Stimulated activated naive B cell treated with anti-CD40 and anti-IgM and Interleukin-4, amounts not matched to agents 10 μg/mL and 1 μg/mL and 100 μg/mL, for 72 hours (primary cell): ENCODE results near the gene XPNPEP1.

Experiments used
- ATAC-seq, 2 donors: fragments of 150-1000 bp; cut with Tn5 transposase; replicated peaks; 2 replicates each; pipeline ENCODE4 v1.10.0; 2021; ENCODE audit warnings: moderate library complexity in 1 of 2
- DNase-seq: peaks from one replicate; pipeline ENCODE4 v3.0.0; 2021
- H3K27ac Mint-ChIP-seq: one replicate; pipeline ENCODE4 v1.8.0; 2022; ENCODE audit warnings: mild to moderate bottlenecking, mixed read lengths
- H3K27me3 Mint-ChIP-seq, 2 donors: one replicate each; pipeline ENCODE4 v1.8.0; 2022; ENCODE audit warnings: mixed read lengths in 2 of 2
- H3K36me3 Mint-ChIP-seq, 2 donors: one replicate each; pipeline ENCODE4 v1.8.0; 2022; ENCODE audit warnings: mixed read lengths in 2 of 2, mild to moderate bottlenecking in 1 of 2
- H3K4me1 Mint-ChIP-seq, 2 donors: one replicate each; pipeline ENCODE4 v1.8.0; 2022; ENCODE audit warnings: mixed read lengths in 2 of 2, mild to moderate bottlenecking in 1 of 2
- H3K4me3 Mint-ChIP-seq, 2 donors: one replicate each; pipeline ENCODE4 v1.8.0; 2022; ENCODE audit warnings: mild to moderate bottlenecking in 2 of 2, mixed read lengths in 2 of 2, moderate library complexity in 1 of 2
- H3K9me3 Mint-ChIP-seq, 2 donors: one replicate each; pipeline ENCODE4 v1.8.0; 2022; ENCODE audit warnings: mixed read lengths in 2 of 2, mild to moderate bottlenecking in 1 of 2

XPNPEP1 gene

GRCh38 chr10:109959259-109960145 lies 36.2 kb upstream of the XPNPEP1 start:
- ATAC-seq = no peak
- Mint-ChIP-seq H3K4me1 (peaks cover 9 to 11% of the 10 kb centered on the region in 2 donors), H3K9me3 (no peaks in the 10 kb centered on the region), H3K36me3 (no peaks in the 10 kb centered on the region), H3K4me3 (no peak overlapping the region), H3K27ac (no peak overlapping the region), H3K27me3 (no peaks in the 10 kb centered on the region)
- no peak for DNase-seq

GRCh38 chr10:109958059-109958458 lies 34.7 kb upstream of the XPNPEP1 start:
- Mint-ChIP-seq H3K9me3 (no peaks in the 10 kb centered on the region), H3K36me3 (no peaks in the 10 kb centered on the region), H3K4me3 (no peak overlapping the region), H3K27ac (no peak overlapping the region), H3K4me1 (peaks cover 9 to 11% of the 10 kb centered on the region in 2 donors), H3K27me3 (no peaks in the 10 kb centered on the region)
- no peak for DNase-seq
- ATAC-seq = no peak

GRCh38 chr10:109957092-109957797 lies 33.9 kb upstream of the XPNPEP1 start:
- peak; percentile 88 to 93 for ATAC-seq
- Mint-ChIP-seq H3K4me1 (peaks cover 9 to 11% of the 10 kb centered on the region in 2 donors), H3K36me3 (no peaks in the 10 kb centered on the region), H3K27me3 (no peaks in the 10 kb centered on the region), H3K9me3 (no peaks in the 10 kb centered on the region), H3K4me3 (no peak overlapping the region), H3K27ac (peak overlapping the region; percentile 9)
- peak; percentile 37 for DNase-seq

GRCh38 chr10:109956454-109957091 lies 33.3 kb upstream of the XPNPEP1 start:
- Mint-ChIP-seq H3K36me3 (no peaks in the 10 kb centered on the region), H3K9me3 (no peaks in the 10 kb centered on the region), H3K4me1 (peaks cover 8 to 11% of the 10 kb centered on the region in 2 donors), H3K27me3 (no peaks in the 10 kb centered on the region), H3K4me3 (no peak overlapping the region), H3K27ac (peak overlapping the region; percentile 4)
- peak; percentile 20 for DNase-seq
- ATAC-seq = peak; percentile 78 to 81

- Mint-ChIP-seq H3K36me3 (no peaks in the 10 kb centered on the region), H3K27me3 (no peaks in the 10 kb centered on the region), H3K27ac (peak overlapping the region; percentile 33)
Measured at GRCh38 chr10:109953766-109954165, 30.5 kb upstream of the XPNPEP1 start.

GRCh38 chr10:109952526-109952925 lies 29.2 kb upstream of the XPNPEP1 start:
- Mint-ChIP-seq H3K9me3 (no peaks in the 10 kb centered on the region), H3K27ac (no peak overlapping the region), H3K4me1 (peaks cover 4 to 11% of the 10 kb centered on the region in 2 donors), H3K27me3 (no peaks in the 10 kb centered on the region), H3K36me3 (no peaks in the 10 kb centered on the region), H3K4me3 (no peak overlapping the region)
- DNase-seq (no peak), ATAC-seq (no peak)

More at GRCh38 chr10:109953766-109954165, 30.5 kb upstream of the XPNPEP1 start:
- DNase-seq = no peak
- H3K4me1 Mint-ChIP-seq = peaks cover 7 to 11% of the 10 kb centered on the region in 2 donors
- no peak overlapping the region for H3K4me3 Mint-ChIP-seq
- no peak for ATAC-seq
- H3K9me3 Mint-ChIP-seq = no peaks in the 10 kb centered on the region

- no peaks in the 10 kb centered on the region for H3K36me3 Mint-ChIP-seq
- no peak overlapping the region for H3K27ac Mint-ChIP-seq
- H3K27me3 Mint-ChIP-seq = no peaks in the 10 kb centered on the region
- H3K4me1 Mint-ChIP-seq = no peaks in the 10 kb centered on the region
- no peak overlapping the region for H3K4me3 Mint-ChIP-seq
- H3K9me3 Mint-ChIP-seq = no peaks in the 10 kb centered on the region
- DNase-seq (no peak), ATAC-seq (no peak)
Measured at GRCh38 chr10:109947111-109947920, 24.0 kb upstream of the XPNPEP1 start.

GRCh38 chr10:109946680-109947079 lies 23.4 kb upstream of the XPNPEP1 start:
- Mint-ChIP-seq H3K4me3 (no peak overlapping the region), H3K27me3 (no peaks in the 10 kb centered on the region), H3K9me3 (no peaks in the 10 kb centered on the region), H3K4me1 (no peaks in the 10 kb centered on the region), H3K27ac (no peak overlapping the region), H3K36me3 (no peaks in the 10 kb centered on the region)
- ATAC-seq = no peak
- DNase-seq = no peak

GRCh38 chr10:109945473-109946177 lies 22.3 kb upstream of the XPNPEP1 start:
- DNase-seq (no peak), ATAC-seq (no peak)
- no peaks in the 10 kb centered on the region for H3K9me3 Mint-ChIP-seq
- no peaks in the 10 kb centered on the region for H3K27me3 Mint-ChIP-seq
- peaks cover 2% of the 10 kb centered on the region in 2 donors for H3K4me1 Mint-ChIP-seq
- H3K4me3 Mint-ChIP-seq = no peak overlapping the region
- no peaks in the 10 kb centered on the region for H3K36me3 Mint-ChIP-seq
- no peak overlapping the region for H3K27ac Mint-ChIP-seq

- Mint-ChIP-seq H3K4me3 (no peak overlapping the region), H3K36me3 (no peaks in the 10 kb centered on the region), H3K9me3 (no peaks in the 10 kb centered on the region), H3K4me1 (peaks cover 2 to 5% of the 10 kb centered on the region in 2 donors), H3K27ac (no peak overlapping the region), H3K27me3 (no peaks in the 10 kb centered on the region)
- DNase-seq (no peak), ATAC-seq (no peak)
Measured at GRCh38 chr10:109944613-109945012, 21.3 kb upstream of the XPNPEP1 start.

- Mint-ChIP-seq H3K27ac (no peak overlapping the region), H3K4me1 (peaks cover 2 to 5% of the 10 kb centered on the region in 2 donors), H3K9me3 (no peaks in the 10 kb centered on the region), H3K27me3 (peaks cover 5% of the 10 kb centered on the region in 2 donors), H3K4me3 (no peak overlapping the region), H3K36me3 (no peaks in the 10 kb centered on the region)
- DNase-seq (no peak), ATAC-seq (no peak)
Measured at GRCh38 chr10:109941236-109941862, 18.0 kb upstream of the XPNPEP1 start.

GRCh38 chr10:109940553-109940952 lies 17.2 kb upstream of the XPNPEP1 start:
- ATAC-seq (no peak), DNase-seq (no peak)
- Mint-ChIP-seq H3K36me3 (no peaks in the 10 kb centered on the region), H3K4me3 (no peak overlapping the region), H3K4me1 (peaks cover 2 to 5% of the 10 kb centered on the region in 2 donors), H3K27ac (no peak overlapping the region), H3K9me3 (no peaks in the 10 kb centered on the region), H3K27me3 (peaks cover 5% of the 10 kb centered on the region in 2 donors)

- ATAC-seq (no peak), DNase-seq (no peak)
- Mint-ChIP-seq H3K4me1 (peaks cover 2 to 5% of the 10 kb centered on the region in 2 donors), H3K27ac (no peak overlapping the region), H3K36me3 (no peaks in the 10 kb centered on the region), H3K4me3 (no peak overlapping the region), H3K9me3 (no peaks in the 10 kb centered on the region), H3K27me3 (peaks cover 5% of the 10 kb centered on the region in 2 donors)
Measured at GRCh38 chr10:109940117-109940516, 16.8 kb upstream of the XPNPEP1 start.
